HS-27A (cell line): ENCODE measurements around the gene ATXN1.

Source experiments
- DNase-seq: peaks from one replicate; pipeline ENCODE4 v3.0.0-alpha.2; 2012; ENCODE audit warnings: low read depth, missing footprints

Gene ATXN1

GRCh38 chr6:16762268-16762549 lies 949 bp upstream of the ATXN1 start:
- no peak for DNase-seq

- no peak for DNase-seq
Observed at GRCh38 chr6:16761471-16762267, 409 bp upstream of the ATXN1 start.

GRCh38 chr6:16759646-16760515 lies 1.4 kb downstream of the ATXN1 start:
- no peak for DNase-seq

- no peak for DNase-seq
Observed at GRCh38 chr6:16759181-16759645, 2.0 kb downstream of the ATXN1 start.

GRCh38 chr6:16758163-16758975 lies 2.9 kb downstream of the ATXN1 start:
- DNase-seq: no peak

GRCh38 chr6:16757332-16757731 lies 3.9 kb downstream of the ATXN1 start:
- DNase-seq: no peak

GRCh38 chr6:16756660-16757255 lies 4.5 kb downstream of the ATXN1 start:
- no peak for DNase-seq

GRCh38 chr6:16755544-16755943 lies 5.7 kb downstream of the ATXN1 start:
- DNase-seq: no peak

GRCh38 chr6:16754876-16755275 lies 6.4 kb downstream of the ATXN1 start:
- no peak for DNase-seq

GRCh38 chr6:16754274-16754673 lies 7.0 kb downstream of the ATXN1 start:
- DNase-seq: no peak

GRCh38 chr6:16753341-16753740 lies 7.9 kb downstream of the ATXN1 start:
- no peak for DNase-seq

- no peak for DNase-seq
Observed at GRCh38 chr6:16752206-16752866, 8.9 kb downstream of the ATXN1 start.

- no peak for DNase-seq
Observed at GRCh38 chr6:16751251-16751946, 9.9 kb downstream of the ATXN1 start.

- no peak for DNase-seq
Observed at GRCh38 chr6:16750566-16750965, 10.7 kb downstream of the ATXN1 start.

GRCh38 chr6:16749516-16750485 lies 11.5 kb downstream of the ATXN1 start:
- no peak for DNase-seq

GRCh38 chr6:16748025-16748319 lies 13.3 kb downstream of the ATXN1 start:
- DNase-seq: no peak

GRCh38 chr6:16747232-16748024 lies 13.8 kb downstream of the ATXN1 start:
- no peak for DNase-seq

- DNase-seq: no peak
Observed at GRCh38 chr6:16746812-16747211, 14.4 kb downstream of the ATXN1 start.

- DNase-seq: no peak
Observed at GRCh38 chr6:16746401-16746800, 14.9 kb downstream of the ATXN1 start.
